Prostate gland (tissue), 2 donors: ENCODE measurements around the gene HDGFL3.
"Not testable (repeated sequence)": the region's sequence is repeated elsewhere in the genome, so short reads cannot be mapped to it uniquely, and the experiment has no call there.

Source experiments
- CTCF ChIP-seq, 4 experiments: fragments of 200-600 bp in 2 of 4; fragments of 450-650 bp in 2 of 4; sonication (generic) in 2 of 4; IDR thresholded peaks; 1 replicate in 3 of 4; 2 replicates in 1 of 4; pipeline ENCODE4 v1.5.1; 2016 to 2019; ENCODE audit warnings: antibody characterized with exemption in 4 of 4, mild to moderate bottlenecking in 2 of 4, moderate library complexity in 2 of 4
- POLR2A ChIP-seq: fragments of 450-650 bp; IDR thresholded peaks from one replicate; pipeline ENCODE4 v1.6.1; 2016; ENCODE audit warnings: antibody characterized with exemption, mild to moderate bottlenecking

GRCh38 chr15:83169576-83169975 is 38.0 kb downstream of the HDGFL3 start:
- not testable (repeated sequence) for TF ChIP-seq CTCF (IDR thresholded peaks at IDR 0.05); POLR2A
